ENCODE measurements around the gene GULP1.
"Not testable (repeated sequence)": the region's sequence is repeated elsewhere in the genome, so short reads cannot be mapped to it uniquely, and the experiment has no call there.

Gene GULP1

GRCh38 chr2:188569431-188570165, 277.9 kb downstream of the GULP1 start:
- no peak for DNase-seq

DNA sequence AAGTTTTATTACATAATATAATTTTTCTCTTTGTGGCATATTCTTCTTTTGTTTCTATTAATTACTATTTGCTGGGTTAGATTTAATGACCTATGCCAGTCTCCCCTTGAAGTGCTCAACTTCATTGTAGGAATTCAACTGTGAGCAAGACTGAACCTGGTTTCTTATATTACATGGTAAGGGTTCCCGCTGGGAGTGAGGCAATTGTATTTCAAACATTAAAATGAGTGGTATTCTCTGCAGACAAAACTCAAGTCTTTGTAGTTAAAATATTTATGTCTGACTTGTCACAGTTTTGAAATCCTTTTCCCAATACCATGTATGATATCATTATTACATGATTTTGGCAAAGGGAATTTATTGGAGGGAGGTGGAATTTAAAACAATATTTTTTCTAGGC, 278.7 kb downstream of the GULP1 start:
- no peak for DNase-seq

- DNase-seq = no peak
Measured at GRCh38 chr2:188571543-188572303, 280.0 kb downstream of the GULP1 start.

GRCh38 chr2:188572592-188572991, 280.9 kb downstream of the GULP1 start:
- no peak for DNase-seq

GRCh38 chr2:188573453-188573852, 281.8 kb downstream of the GULP1 start:
- DNase-seq = no peak

DNA sequence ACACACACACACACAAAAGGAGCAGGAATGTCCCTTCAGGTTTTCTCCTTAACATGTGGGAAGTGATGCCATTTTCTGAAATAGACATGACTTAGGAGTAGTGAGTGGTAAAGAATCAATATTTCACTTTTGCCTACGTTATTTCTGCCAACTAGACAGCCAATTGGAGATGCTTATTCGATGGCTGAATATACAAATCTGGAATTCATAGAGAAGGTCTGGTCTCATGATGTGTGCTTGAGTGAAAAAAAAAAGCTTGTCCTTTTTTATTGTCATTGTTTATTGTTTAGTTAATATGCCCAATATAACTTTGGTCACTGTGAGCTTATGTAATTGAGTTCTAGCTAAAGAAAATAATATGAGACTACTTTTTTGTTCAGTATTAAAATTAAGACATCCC, 284.3 kb downstream of the GULP1 start:
- DNase-seq = no peak

GRCh38 chr2:188576651-188577050, 285.0 kb downstream of the GULP1 start:
- DNase-seq = no peak

GRCh38 chr2:188577231-188577630, 285.6 kb downstream of the GULP1 start:
- DNase-seq = no peak

- DNase-seq = no peak
Measured at GRCh38 chr2:188580738-188581137, 289.1 kb downstream of the GULP1 start.

- DNase-seq = no peak
Measured at GRCh38 chr2:188582211-188582610, 290.5 kb downstream of the GULP1 start.

DNA sequence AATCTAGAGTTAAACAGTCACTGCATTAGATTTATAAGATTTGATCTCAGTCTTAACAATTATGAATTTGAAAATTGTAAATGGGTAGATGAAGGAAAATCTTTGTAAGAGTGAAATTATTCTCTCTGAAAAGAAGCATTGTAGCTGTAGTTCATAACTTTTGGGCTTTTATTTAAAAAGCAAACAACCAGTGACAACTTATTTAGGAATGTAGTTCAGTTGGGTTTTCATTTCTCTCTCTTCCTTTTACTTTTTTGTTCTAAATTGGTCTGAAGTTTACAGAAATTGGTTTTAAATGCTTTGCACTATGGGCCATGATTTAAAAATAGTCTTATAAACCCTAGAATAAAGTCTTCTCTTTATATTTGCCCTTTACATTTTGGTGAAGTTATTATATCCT, 296.6 kb downstream of the GULP1 start:
- no peak for DNase-seq

- no peak for DNase-seq
Measured at GRCh38 chr2:188596054-188596453, 304.4 kb downstream of the GULP1 start.

- DNase-seq = no peak
Measured at GRCh38 chr2:188598551-188598950, 306.9 kb downstream of the GULP1 start.

GRCh38 chr2:188599140-188599539, 307.5 kb downstream of the GULP1 start:
- DNase-seq = no peak

DNA sequence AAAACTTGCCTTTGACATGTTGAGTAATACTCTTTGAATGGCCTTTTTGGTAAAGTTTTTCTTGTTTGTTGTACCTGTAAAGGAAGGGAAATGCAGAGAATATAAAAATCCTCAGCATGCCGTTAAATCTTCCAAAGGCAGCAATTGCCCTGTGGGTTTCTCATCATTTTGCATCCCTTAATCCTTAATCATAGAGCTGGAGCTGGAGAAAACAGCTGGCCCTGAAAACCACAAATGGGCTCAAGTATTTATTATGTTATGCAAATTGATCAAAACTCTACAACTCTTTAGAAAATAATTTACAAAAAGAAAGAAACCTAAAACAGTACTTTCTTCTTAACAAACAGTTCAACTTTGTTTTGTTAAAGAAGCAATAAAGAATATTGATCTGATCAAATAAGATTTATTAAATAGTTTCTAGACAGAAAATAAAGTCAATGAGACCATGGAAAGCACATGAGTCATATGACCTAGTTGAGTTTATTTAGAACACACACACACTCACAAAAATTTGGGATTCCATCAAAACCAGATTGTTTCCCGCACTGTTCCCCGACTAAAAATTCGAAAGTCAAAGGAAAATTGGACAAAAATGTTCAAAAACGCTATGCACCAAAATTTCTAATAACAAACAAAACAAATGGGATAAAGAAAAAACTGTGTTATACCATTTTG, 309.0 kb downstream of the GULP1 start:
- no peak for DNase-seq

DNA sequence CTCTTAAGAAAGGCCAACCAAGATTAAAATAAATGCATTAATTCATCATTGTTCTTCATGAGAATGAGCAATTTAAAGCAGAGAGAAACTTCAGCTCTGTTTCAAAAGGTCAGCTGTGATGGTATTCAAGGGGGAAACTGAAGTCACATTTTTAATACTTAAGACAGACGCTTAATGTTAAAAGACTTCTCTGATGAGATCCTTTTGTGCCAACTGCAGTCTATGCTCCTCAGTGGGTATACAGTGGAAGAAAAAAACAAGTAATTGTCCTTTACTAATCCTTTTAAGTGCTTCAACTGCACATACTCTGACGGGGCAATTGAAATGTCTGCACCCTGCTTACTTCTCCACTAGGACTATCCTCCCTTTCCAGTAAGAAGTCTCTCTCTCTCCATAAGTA, 309.7 kb downstream of the GULP1 start:
- DNase-seq = no peak

DNA sequence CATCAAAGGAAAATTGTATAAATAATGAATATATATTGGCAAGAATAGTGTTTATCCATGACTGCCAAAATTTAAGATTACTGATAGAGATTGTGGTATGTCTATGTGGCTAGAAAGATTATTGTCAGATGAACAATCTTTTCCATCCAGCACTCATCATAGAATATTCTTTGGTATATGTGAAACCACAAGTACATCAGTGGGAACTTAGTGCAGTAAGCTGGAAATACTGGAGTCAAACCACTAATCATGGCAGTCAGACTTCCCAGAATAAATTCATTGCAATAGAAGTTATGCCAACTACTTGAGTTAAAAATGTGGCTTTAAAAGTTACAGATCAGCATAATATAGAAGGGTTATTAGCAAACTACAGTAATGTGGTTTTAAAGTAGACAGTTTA, 310.3 kb downstream of the GULP1 start:
- no peak for DNase-seq

- DNase-seq = no peak
Measured at GRCh38 chr2:188604579-188604978, 312.9 kb downstream of the GULP1 start.

DNA sequence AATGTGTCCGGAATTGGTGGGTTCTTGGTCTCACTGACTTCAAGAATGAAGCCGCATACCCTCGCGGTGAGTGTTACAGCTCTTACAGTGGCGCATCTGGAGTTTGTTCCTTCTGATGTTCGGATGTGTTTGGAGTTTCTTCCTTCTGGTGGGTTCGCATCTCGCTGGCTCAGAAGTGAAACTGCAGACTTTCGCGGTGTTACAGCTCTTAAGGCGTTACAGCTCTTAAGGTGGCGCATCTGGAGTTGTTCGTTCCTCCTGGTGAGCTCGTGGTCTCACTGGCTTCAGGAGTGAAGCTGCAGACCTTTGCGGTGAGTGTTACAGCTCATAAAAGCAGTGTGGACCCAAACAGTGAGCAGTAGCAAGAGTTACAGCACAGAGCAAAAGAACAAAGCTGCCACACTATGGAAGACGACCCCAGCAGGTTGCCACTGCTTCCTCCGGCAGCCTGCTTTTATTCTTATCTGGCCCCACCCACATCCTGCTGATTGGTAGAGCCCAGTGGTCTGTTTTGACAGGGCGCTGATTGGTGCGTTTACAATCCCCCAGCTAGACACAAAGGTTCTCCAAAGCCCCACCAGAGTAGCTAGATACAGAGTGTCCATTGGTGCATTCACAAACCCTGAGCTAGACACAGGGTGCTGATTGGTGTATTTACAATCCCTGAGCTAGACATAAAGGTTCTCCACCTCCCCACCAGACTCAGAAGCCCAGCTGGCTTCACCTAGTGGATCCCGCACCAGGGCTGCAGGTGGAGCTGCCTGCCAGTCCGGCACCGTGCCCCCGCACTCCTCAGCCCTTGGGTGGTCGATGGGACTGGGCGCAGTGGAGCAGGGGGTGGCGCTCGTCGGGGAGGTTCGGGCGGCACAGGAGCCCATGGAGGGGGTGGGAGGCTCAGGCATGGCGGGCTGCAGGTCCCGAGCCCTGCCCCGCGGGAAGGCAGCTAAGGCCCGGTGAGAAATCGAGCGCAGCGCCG, 314.2 kb downstream of the GULP1 start:
- DNase-seq = not testable (repeated sequence)

- not testable (repeated sequence) for DNase-seq
Measured at GRCh38 chr2:188606596-188606995, 314.9 kb downstream of the GULP1 start.

DNA sequence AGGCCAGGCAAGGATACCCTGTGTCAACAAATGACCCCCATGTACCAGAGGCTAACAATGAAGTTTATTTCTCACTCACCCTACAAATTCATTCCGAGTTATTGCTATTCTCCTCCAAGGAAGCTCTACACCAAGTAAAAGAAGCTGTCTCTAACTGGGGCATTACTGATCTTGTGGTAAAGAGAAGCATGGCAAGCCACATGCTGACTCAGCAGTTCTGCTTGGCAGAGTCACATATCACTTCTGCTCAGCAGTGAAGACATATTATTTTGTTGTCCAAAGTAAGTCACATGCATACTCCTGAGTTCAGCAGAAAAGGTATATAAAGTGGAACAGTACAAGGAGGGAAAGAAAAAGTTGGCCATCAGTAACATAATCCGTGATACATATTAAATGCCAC, 315.8 kb downstream of the GULP1 start:
- no peak for DNase-seq

DNA sequence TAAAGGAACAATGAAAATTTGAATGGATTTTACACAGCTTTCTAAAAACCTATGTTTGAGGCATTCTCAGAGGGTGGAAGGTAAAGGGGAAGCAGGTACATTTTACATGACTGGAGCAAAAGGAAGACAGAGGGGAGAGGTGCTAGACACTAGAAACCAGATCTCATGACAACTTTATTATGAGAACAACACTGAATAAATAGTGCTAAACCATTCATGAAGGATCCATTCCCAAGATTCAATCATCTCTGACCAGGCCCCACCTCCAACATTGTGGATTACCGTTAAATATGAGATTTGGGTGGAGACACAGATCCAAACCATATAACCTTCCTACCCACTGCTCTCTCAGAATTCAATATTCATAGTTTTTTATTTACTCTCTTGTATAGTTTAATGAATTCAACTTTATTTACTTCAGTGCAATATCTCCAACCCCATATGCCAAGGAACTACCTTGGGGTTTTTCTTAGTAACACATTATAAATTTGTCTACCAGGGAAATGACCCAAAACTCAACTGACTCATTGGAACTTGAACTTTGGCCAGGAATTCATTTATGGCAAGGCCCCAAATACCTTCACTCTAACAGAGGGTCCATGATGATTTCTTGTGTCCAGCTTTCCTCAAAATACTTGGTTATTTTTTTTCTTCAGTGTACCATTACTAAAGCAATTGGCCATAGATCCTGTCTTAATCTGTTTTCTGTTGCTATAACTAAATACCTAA, 317.8 kb downstream of the GULP1 start:
- no peak for DNase-seq

All from NCI-H510A (cell line).